ENCODE measurements around the gene AKAP8. TPM values are rescaled to one million over a fixed set of nuclear protein-coding genes. Genes with fewer than 3 reads are reported as not detected.
"Not testable (repeated sequence)": the region's sequence is repeated elsewhere in the genome, so short reads cannot be mapped to it uniquely, and the experiment has no call there.

Gene AKAP8
- total and polyA plus RNA-seq, 2 experiments from 2014 or later = 18.6 to 22.9 TPM

- no peaks in the 10 kb centered on the region for H3K9me3 ChIP-seq (ENCODE audit: low read depth)
- no peak overlapping the region for H2AFZ ChIP-seq
- no peak overlapping the region for H3K27ac ChIP-seq
- H3K4me3 ChIP-seq = no peak overlapping the region
- H4K20me1 ChIP-seq (ENCODE audit: insufficient read depth, poor library complexity, severe bottlenecking) = no peaks in the 10 kb centered on the region
- no peak for DNase-seq (ENCODE audit: low spot score)
- H3K4me1 ChIP-seq (ENCODE audit: insufficient read depth) = no peaks in the 10 kb centered on the region
- no peaks in the 10 kb centered on the region for H3K9me2 ChIP-seq (replicated peaks; ENCODE audit: insufficient read depth)
- no peak overlapping the region for H3K4me2 ChIP-seq
- H3K79me2 ChIP-seq = peaks cover 15% of the 10 kb centered on the region
- TF ChIP-seq EZH2phosphoT487 (IDR thresholded peaks at IDR 0.05; ENCODE audit: low read depth, severe bottlenecking, unreplicated experiment) (no peak), CTCF (IDR thresholded peaks at IDR 0.05; ENCODE audit: poor library complexity) (no peak), EZH2 (IDR thresholded peaks at IDR 0.05; ENCODE audit: borderline replicate concordance) (no peak)
- whole genome bisulfite sequencing (ENCODE audit: low lambda C conversion rate, missing lambda C conversion rate) = 97% methylated on average over 3 of the region's 3 CpGs
- peaks cover 3% of the 10 kb centered on the region for H3K36me3 ChIP-seq (replicated peaks; ENCODE audit: insufficient read depth, low read depth)
- no peaks in the 10 kb centered on the region for H3K27me3 ChIP-seq
Observed at GRCh38 chr19:15367439-15367838, 12.1 kb downstream of the AKAP8 start.

GRCh38 chr19:15365264-15365663, 14.3 kb downstream of the AKAP8 start:
- TF ChIP-seq EZH2 (IDR thresholded peaks at IDR 0.05; ENCODE audit: borderline replicate concordance) = no peak
- TF ChIP-seq EZH2phosphoT487 (IDR thresholded peaks at IDR 0.05; ENCODE audit: low read depth, severe bottlenecking, unreplicated experiment) = no peak
- TF ChIP-seq CTCF (IDR thresholded peaks at IDR 0.05; ENCODE audit: poor library complexity) = no peak
- H3K36me3 ChIP-seq (replicated peaks; ENCODE audit: insufficient read depth, low read depth) = no peaks in the 10 kb centered on the region

GRCh38 chr19:15363791-15364190, 15.8 kb downstream of the AKAP8 start:
- not testable (repeated sequence) for H3K27ac ChIP-seq; H3K27me3 ChIP-seq; H3K4me1 ChIP-seq (ENCODE audit: insufficient read depth); H3K9me3 ChIP-seq (ENCODE audit: low read depth); H3K79me2 ChIP-seq; H3K9me2 ChIP-seq (replicated peaks; ENCODE audit: insufficient read depth); H3K36me3 ChIP-seq (replicated peaks; ENCODE audit: insufficient read depth, low read depth); H2AFZ ChIP-seq; DNase-seq (ENCODE audit: low spot score); H3K4me2 ChIP-seq; H3K4me3 ChIP-seq; H4K20me1 ChIP-seq (ENCODE audit: insufficient read depth, poor library complexity, severe bottlenecking)
- 94% methylated on average over 3 of the region's 3 CpGs for WGBS (ENCODE audit: low lambda C conversion rate, missing lambda C conversion rate)

More at GRCh38 chr19:15365264-15365663, 14.3 kb downstream of the AKAP8 start:
- Histone ChIP-seq H3K4me2 (no peak overlapping the region), H2AFZ (no peak overlapping the region), H3K4me1 (ENCODE audit: insufficient read depth) (no peaks in the 10 kb centered on the region), H3K9me2 (replicated peaks; ENCODE audit: insufficient read depth) (no peaks in the 10 kb centered on the region), H3K4me3 (no peak overlapping the region), H3K79me2 (no peaks in the 10 kb centered on the region), H3K27ac (no peak overlapping the region), H3K27me3 (no peaks in the 10 kb centered on the region), H3K9me3 (ENCODE audit: low read depth) (no peaks in the 10 kb centered on the region), H4K20me1 (ENCODE audit: insufficient read depth, poor library complexity, severe bottlenecking) (no peaks in the 10 kb centered on the region)
- no peak for DNase-seq (ENCODE audit: low spot score)
- 94% methylated on average over 6 of the region's 6 CpGs for WGBS (ENCODE audit: low lambda C conversion rate, missing lambda C conversion rate)

GRCh38 chr19:15363048-15363447, 16.5 kb downstream of the AKAP8 start:
- not testable (repeated sequence) for H3K4me2 ChIP-seq; H3K9me3 ChIP-seq (ENCODE audit: low read depth); DNase-seq (ENCODE audit: low spot score); H3K27me3 ChIP-seq; H3K79me2 ChIP-seq; H3K9me2 ChIP-seq (replicated peaks; ENCODE audit: insufficient read depth); H3K36me3 ChIP-seq (replicated peaks; ENCODE audit: insufficient read depth, low read depth); H3K4me3 ChIP-seq; H3K4me1 ChIP-seq (ENCODE audit: insufficient read depth); H3K27ac ChIP-seq; H4K20me1 ChIP-seq (ENCODE audit: insufficient read depth, poor library complexity, severe bottlenecking); H2AFZ ChIP-seq
- no CpG with 5 or more reads among the region's 30 CpGs for WGBS (ENCODE audit: low lambda C conversion rate, missing lambda C conversion rate)

GRCh38 chr19:15360015-15360414, 19.6 kb downstream of the AKAP8 start:
- H3K4me2 ChIP-seq; DNase-seq (ENCODE audit: low spot score); H3K4me3 ChIP-seq; H3K79me2 ChIP-seq; H3K36me3 ChIP-seq (replicated peaks; ENCODE audit: insufficient read depth, low read depth); H3K9me3 ChIP-seq (ENCODE audit: low read depth); H3K4me1 ChIP-seq (ENCODE audit: insufficient read depth); H3K27me3 ChIP-seq; H3K9me2 ChIP-seq (replicated peaks; ENCODE audit: insufficient read depth); H3K27ac ChIP-seq; H2AFZ ChIP-seq; H4K20me1 ChIP-seq (ENCODE audit: insufficient read depth, poor library complexity, severe bottlenecking): not testable (repeated sequence)
- 96% methylated on average over 4 of the region's 4 CpGs for WGBS (ENCODE audit: low lambda C conversion rate, missing lambda C conversion rate)
